Measurements from ENCODE around the gene SLC22A23.

DNA sequence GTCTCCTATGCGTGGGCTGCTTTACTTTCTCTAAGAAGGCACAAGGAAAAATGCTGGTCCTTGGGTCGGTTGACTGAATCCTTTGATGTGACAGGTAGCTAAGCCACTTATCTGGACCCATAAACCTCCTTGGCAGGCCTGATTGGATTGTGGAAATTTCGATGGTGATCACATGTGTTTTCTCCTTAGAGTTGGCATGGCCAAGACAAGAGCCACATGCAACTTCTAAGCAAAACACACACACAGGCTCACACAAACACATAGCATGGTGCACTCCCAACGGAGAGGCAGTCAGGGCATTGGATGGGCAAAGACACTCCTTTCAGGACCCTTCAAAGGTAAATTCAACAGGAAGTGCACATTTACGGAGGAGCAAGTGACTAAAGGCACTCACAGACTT, 102.9 kb downstream of the SLC22A23 start:
- TF ChIP-seq POLR2A (IDR thresholded peaks at IDR 0.05) = no peak
- TF ChIP-seq, protein P1, sequence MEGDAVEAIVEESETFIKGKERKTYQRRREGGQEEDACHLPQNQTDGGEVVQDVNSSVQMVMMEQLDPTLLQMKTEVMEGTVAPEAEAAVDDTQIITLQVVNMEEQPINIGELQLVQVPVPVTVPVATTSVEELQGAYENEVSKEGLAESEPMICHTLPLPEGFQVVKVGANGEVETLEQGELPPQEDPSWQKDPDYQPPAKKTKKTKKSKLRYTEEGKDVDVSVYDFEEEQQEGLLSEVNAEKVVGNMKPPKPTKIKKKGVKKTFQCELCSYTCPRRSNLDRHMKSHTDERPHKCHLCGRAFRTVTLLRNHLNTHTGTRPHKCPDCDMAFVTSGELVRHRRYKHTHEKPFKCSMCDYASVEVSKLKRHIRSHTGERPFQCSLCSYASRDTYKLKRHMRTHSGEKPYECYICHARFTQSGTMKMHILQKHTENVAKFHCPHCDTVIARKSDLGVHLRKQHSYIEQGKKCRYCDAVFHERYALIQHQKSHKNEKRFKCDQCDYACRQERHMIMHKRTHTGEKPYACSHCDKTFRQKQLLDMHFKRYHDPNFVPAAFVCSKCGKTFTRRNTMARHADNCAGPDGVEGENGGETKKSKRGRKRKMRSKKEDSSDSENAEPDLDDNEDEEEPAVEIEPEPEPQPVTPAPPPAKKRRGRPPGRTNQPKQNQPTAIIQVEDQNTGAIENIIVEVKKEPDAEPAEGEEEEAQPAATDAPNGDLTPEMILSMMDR (IDR thresholded peaks at IDR 0.05) = no peak
- no peak for TF ChIP-seq POLR2AphosphoS5 (IDR thresholded peaks at IDR 0.05)
- no peak for TF ChIP-seq EP300 (IDR thresholded peaks at IDR 0.05)

All from sigmoid colon (tissue), 4 donors.